Osteocyte (in vitro differentiated cells): ENCODE measurements around the gene C1QTNF9. TPM values are rescaled to one million over a fixed set of nuclear protein-coding genes. Genes with fewer than 3 reads are reported as not detected.
"Not testable (repeated sequence)": the region's sequence is repeated elsewhere in the genome, so short reads cannot be mapped to it uniquely, and the experiment has no call there.

Experiments used
- DNase-seq: peaks from one replicate; pipeline ENCODE4 v3.0.0; 2021; ENCODE audit warnings: mixed read lengths; ENCODE audit not compliant: unreplicated experiment; ENCODE audit errors: extremely low spot score
- H3K27ac Mint-ChIP-seq: one replicate; pipeline ENCODE4 v1.8.0; 2021; ENCODE audit warnings: mild to moderate bottlenecking, mixed read lengths; ENCODE audit not compliant: unreplicated experiment
- H3K27me3 Mint-ChIP-seq: one replicate; pipeline ENCODE4 v1.8.0; 2021; ENCODE audit warnings: mixed read lengths; ENCODE audit not compliant: unreplicated experiment
- H3K36me3 Mint-ChIP-seq: one replicate; pipeline ENCODE4 v1.8.0; 2021; ENCODE audit warnings: mixed read lengths; ENCODE audit not compliant: unreplicated experiment
- H3K4me1 Mint-ChIP-seq: one replicate; pipeline ENCODE4 v1.8.0; 2021; ENCODE audit warnings: mixed read lengths; ENCODE audit not compliant: unreplicated experiment
- H3K4me3 Mint-ChIP-seq: one replicate; pipeline ENCODE4 v1.8.0; 2021; ENCODE audit warnings: mild to moderate bottlenecking, moderate library complexity, mixed read lengths; ENCODE audit not compliant: unreplicated experiment
- H3K9me3 Mint-ChIP-seq: one replicate; pipeline ENCODE4 v1.8.0; 2021; ENCODE audit warnings: mixed read lengths; ENCODE audit not compliant: unreplicated experiment
- CTCF ChIP-seq: fragments of 200-600 bp; sonication (generic); IDR thresholded peaks from 2 replicates; pipeline ENCODE4 v1.5.0; 2021; ENCODE audit warnings: antibody characterized with exemption, mild to moderate bottlenecking, moderate library complexity
- total RNA-seq: library from RNA; stranded (reverse); gene quantifications from 2 replicates; pipeline ENCODE4 v1.2.1, GENCODE V29; 2021

The C1QTNF9 gene
- total RNA-seq, 1 donor from 2014 or later: not detected

GRCh38 chr13:24348797-24349515 is 39.6 kb downstream of the C1QTNF9 start:
- Mint-ChIP-seq H3K9me3 (no peaks in the 10 kb centered on the region), H3K36me3 (no peaks in the 10 kb centered on the region), H3K4me3 (no peak overlapping the region), H3K27me3 (peaks cover 7% of the 10 kb centered on the region), H3K27ac (no peak overlapping the region), H3K4me1 (no peaks in the 10 kb centered on the region)
- no peak for TF ChIP-seq CTCF
- no peak for DNase-seq

- not testable (repeated sequence) for H3K4me1 Mint-ChIP-seq, DNase-seq, H3K27me3 Mint-ChIP-seq, H3K27ac Mint-ChIP-seq, H3K4me3 Mint-ChIP-seq, H3K9me3 Mint-ChIP-seq, H3K36me3 Mint-ChIP-seq
Observed at GRCh38 chr13:24349778-24350664, 40.6 kb downstream of the C1QTNF9 start.

- no peak for DNase-seq
- H3K36me3 Mint-ChIP-seq: no peaks in the 10 kb centered on the region
- no peak for TF ChIP-seq CTCF
- no peaks in the 10 kb centered on the region for H3K27me3 Mint-ChIP-seq
- no peak overlapping the region for H3K4me3 Mint-ChIP-seq
- H3K27ac Mint-ChIP-seq: no peak overlapping the region
- no peaks in the 10 kb centered on the region for H3K9me3 Mint-ChIP-seq
- no peaks in the 10 kb centered on the region for H3K4me1 Mint-ChIP-seq
Observed at GRCh38 chr13:24351423-24351822, 42.0 kb downstream of the C1QTNF9 start.

GRCh38 chr13:24353736-24354135 is 44.4 kb downstream of the C1QTNF9 start:
- Mint-ChIP-seq H3K4me1 (no peaks in the 10 kb centered on the region), H3K27me3 (no peaks in the 10 kb centered on the region), H3K36me3 (no peaks in the 10 kb centered on the region), H3K27ac (no peak overlapping the region), H3K9me3 (no peaks in the 10 kb centered on the region), H3K4me3 (no peak overlapping the region)
- TF ChIP-seq CTCF: no peak
- DNase-seq: no peak

- Mint-ChIP-seq H3K36me3 (no peaks in the 10 kb centered on the region), H3K27ac (no peak overlapping the region), H3K4me1 (no peaks in the 10 kb centered on the region), H3K9me3 (no peaks in the 10 kb centered on the region), H3K4me3 (no peak overlapping the region), H3K27me3 (no peaks in the 10 kb centered on the region)
- no peak for DNase-seq
- TF ChIP-seq CTCF: no peak
Observed at GRCh38 chr13:24355103-24355502, 45.7 kb downstream of the C1QTNF9 start.
